ENCODE measurements around the gene PRAMEF5.
A peak's percentile ranks its signal among the peaks of the same experiment; 100 is the strongest.
"Not testable (repeated sequence)": the region's sequence is repeated elsewhere in the genome, so short reads cannot be mapped to it uniquely, and the experiment has no call there.

PRAMEF5 gene

GRCh38 chr1:13253898-13254297, at the start of gene PRAMEF5:
Gene PRAMEF5 (plus strand): TSS chr1:13254198. CDS start chr1:13259269, 5,071 bp downstream.
- not testable (repeated sequence) for DNase-seq

GRCh38 chr1:13208712-13209111, 45.3 kb upstream of the PRAMEF5 start:
- DNase-seq: not testable (repeated sequence)

- not testable (repeated sequence) for DNase-seq
Measured at GRCh38 chr1:13216619-13217018, 37.4 kb upstream of the PRAMEF5 start.

DNA sequence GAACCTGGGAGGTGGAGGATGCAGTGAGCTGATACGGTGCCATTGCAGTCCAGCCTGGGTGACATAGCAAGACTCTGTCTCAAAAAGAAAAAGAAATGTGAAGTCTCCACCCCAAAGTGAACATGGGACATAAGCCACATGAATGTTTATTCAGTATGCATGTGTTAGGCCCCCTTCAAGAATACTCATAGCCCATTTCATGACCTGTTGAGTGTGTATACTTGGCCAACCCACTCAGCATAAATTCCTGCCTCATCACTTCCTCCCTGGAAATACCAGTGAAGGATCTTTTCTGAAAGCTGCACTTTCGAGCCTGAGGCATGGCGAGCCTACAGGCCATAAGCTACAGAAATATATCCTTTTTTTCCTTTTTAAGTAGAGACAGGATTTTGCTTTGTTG, 34.8 kb upstream of the PRAMEF5 start:
- DNase-seq: not testable (repeated sequence)

DNA sequence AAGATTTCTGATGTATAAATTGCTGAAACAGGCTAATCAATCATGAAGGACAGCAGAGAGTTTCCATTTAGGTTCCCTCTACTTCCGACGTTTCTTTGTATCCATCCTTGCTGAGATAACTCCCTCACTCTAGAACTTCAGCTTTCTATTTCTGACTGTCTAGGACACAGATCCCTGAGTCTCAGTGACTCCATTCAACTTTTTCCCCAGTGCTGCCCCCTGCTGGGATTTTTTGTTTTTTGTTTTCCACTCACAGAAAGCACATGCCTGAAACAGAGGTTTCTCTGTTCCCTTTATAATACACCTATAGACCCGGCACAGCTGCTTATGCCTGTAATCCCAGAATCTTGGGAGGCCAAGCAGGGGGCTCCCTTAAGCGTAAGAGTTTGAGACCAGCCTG, 31.2 kb upstream of the PRAMEF5 start:
- DNase-seq: not testable (repeated sequence)

DNA sequence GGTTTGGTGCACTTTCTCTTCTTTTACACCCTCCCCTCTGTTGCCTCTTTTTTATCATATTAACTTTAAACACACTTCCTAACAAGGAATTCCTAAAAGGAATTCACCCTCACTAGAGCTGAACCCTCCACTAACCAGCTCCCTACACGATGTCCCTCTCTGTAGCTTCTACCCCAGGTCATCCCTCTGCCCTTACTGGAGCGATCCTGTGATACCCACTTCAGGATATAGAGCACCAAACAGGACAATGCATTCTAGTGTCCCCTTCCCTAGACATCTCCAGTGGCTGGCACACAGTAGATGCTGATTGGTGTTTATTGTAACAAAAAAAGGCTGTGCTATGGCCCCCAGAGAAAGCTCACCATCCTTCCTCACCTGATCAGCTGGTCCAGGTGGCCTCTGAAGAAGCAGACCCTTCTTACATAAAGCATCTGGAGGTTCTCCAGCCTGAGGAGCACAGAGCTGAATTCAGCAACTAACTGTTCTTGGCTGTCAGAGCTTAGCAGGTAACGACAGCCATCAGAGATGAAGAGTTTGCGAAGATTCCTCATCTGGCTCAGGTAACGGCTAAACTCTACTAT, 29.4 kb upstream of the PRAMEF5 start:
- no peak for DNase-seq

GRCh38 chr1:13225675-13226204, 28.3 kb upstream of the PRAMEF5 start, which contains the start of gene PRAMEF18:
Gene PRAMEF18 (minus strand): TSS chr1:13226154. CDS start chr1:13226106, 48 bp downstream.
- not testable (repeated sequence) for DNase-seq

DNA sequence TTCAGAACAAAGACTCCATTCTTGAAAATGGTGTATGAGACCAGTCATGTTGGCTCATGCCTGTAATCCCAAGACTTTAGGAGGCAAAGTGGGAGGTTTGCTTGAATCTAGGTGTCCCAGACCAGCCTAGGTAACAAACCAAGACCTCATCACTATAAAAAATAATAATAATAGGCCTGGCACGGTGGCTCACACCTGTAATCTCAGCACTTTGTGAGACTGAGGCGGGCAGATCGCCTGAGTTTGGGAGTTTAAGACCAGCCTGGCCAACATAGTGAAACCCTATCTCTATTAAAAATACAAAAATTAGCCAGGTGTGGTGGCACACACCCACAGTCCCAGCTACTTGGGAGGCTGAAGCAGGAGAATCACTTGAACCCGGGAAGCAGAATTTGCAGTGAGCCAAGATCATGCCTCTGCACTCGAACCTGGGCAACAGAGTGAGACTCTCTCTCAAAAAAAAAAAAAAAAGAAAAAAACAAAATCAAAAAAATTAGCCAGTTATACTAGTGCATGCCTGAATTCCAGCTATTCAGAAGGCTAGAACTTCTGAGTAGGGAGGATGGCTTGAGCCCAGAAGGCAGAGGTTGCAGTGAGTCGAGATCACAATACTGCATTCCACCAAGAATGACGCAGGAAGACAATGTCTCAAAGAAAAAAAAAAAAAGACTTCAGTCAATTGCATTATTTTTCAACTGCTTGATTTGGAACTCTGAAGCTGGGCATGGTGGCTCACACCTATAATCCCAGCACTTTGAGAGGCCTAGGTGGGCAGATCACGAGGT, 26.5 kb upstream of the PRAMEF5 start:
- not testable (repeated sequence) for DNase-seq

DNA sequence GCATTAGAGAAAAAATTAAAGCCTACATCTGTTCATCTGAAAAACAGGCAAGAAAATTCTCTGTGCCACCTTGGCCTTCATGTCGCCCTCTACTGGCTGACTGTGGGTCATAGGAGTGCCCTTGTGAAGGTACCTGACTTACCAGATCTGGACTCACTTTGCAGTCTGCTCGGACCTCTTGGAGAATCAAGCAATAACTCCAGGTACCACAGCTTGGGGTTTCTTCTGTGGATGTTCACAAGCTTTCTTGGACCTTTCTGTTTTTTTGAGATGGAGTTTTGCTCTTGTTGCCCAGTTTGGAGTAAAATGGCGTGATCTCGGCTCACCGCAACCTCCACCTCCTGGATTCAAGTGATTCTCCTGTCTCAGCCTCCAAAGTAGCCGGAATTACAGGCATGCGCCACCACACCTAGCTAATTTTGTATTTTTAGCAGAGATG, 25.6 kb upstream of the PRAMEF5 start:
- peak; percentile 36 for DNase-seq

DNA sequence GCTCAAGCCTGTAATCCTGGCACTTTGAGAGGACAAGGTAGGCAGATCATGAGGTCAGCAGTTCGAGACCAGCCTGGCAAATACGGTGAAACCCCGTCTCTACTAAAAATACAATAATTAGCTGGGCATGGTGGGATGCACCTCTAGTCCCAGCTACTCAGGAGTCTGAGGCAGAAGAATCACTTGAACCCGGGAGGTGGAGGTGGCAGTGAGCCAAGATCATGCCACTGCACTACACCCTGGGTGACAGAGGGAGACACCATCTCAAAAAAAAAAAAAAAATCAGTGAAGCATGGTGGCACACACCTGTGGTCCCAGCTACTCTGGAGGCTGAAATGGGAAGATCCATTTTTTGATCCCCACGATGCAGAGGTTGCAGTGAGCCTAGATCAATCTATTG, 23.9 kb upstream of the PRAMEF5 start:
- not testable (repeated sequence) for DNase-seq

DNA sequence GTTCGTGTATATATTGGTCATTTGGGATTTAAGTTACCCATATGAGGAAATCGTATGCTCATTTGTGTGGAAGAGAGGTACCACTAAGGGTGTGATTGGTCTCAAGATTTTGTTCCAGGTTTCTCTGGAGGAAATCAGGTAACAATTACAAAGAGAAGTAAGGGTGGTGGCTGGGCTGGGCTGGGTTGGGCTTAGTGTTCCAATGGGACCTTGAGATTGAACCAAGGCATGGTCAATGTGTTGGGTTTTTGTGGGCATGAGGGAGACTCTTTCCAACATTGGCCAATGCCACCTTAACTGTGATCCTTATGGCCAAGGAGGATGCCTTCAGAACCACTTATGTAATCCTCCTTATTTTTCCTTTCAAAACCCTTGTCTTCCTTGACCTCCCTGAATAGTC, 23.4 kb upstream of the PRAMEF5 start:
- DNase-seq: not testable (repeated sequence)

DNA sequence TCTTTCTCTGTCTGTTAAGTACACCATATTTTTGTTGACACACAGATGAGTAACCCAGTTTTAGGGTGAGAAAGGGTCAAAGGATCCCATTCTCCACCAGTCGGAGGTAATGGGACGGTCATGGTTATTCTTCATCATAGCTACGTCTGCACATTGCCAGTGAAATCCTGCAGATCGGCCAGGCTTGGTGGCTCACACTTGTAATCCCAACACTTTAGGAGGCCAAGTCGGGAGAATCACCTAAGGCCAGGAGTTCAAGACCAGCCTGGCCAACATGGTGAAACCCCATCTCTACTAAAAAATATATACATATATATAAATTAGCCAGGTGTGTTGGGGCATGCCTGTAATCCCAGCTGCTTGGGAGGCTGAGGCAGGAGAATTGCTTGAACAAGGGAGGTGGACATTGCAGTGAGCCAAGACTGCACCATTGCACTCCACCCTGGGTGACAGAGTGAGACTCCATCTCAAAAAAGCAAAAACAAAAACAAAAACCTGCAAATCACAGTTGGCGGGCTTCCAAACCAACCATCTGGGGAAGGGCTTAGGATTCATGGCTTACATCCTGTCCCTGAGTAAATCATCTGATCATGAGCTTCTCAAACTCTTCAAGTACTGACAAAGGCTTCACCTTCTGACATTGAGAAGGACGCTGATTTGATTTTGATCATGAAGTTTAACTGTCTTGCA, 22.8 kb upstream of the PRAMEF5 start:
- not testable (repeated sequence) for DNase-seq

DNA sequence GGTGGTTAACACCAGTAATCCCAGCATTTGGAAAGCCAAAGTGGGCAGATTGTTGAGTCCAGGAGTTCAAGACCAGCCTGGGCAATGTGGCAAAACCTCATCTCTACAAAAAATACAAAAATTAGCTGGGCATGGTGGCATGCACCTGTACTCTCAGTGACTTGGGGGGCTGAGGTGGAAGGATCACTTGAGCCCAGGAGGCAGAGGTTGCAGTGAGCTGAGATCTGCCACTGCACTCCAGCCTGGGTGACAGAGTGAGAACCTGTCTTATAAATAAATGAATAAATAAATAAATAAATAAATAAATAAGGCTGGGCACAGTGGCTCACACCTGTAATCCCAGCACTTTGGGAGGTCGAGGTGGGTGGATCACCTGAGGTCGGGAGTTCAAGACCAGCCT, 21.9 kb upstream of the PRAMEF5 start:
- DNase-seq: not testable (repeated sequence)

- not testable (repeated sequence) for DNase-seq
Measured at GRCh38 chr1:13234057-13234456, 19.9 kb upstream of the PRAMEF5 start.

GRCh38 chr1:13237572-13237971, 16.4 kb upstream of the PRAMEF5 start:
- not testable (repeated sequence) for DNase-seq

- DNase-seq: not testable (repeated sequence)
Measured at GRCh38 chr1:13239633-13240032, 14.4 kb upstream of the PRAMEF5 start.

DNA sequence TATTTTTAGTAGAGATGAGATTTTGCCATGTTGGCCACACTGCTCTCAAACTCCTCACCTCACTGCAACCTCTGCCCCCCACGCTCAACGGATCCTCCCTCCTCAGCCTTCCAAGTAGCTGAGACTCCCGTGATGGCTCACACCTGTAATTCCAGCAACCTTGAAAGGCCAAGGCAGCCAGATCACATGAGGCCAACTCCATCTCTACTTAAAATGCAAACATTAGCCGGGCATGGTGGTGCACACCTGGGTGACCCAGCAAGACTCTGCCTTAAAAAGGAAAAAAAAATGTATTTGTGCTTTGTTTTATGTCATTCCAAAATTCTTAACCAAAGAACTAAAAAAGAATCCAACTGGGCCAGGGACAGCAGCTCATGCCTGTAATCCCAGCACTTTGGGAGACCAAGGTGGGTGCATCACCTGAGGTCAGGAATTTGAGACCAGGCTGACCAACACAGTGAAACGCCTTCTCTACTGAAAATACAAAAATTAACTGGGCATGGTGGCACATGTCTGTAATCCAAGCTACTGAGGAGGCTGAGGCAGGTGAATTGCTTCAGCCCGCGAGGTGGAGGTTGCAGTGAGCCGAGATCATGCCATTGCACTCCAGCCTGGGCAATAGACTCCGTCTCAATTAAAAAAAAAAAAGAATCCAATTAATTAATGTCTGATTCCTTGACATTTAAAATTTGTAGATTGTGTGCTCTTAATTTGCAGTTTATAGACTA, 10.3 kb upstream of the PRAMEF5 start:
- not testable (repeated sequence) for DNase-seq

DNA sequence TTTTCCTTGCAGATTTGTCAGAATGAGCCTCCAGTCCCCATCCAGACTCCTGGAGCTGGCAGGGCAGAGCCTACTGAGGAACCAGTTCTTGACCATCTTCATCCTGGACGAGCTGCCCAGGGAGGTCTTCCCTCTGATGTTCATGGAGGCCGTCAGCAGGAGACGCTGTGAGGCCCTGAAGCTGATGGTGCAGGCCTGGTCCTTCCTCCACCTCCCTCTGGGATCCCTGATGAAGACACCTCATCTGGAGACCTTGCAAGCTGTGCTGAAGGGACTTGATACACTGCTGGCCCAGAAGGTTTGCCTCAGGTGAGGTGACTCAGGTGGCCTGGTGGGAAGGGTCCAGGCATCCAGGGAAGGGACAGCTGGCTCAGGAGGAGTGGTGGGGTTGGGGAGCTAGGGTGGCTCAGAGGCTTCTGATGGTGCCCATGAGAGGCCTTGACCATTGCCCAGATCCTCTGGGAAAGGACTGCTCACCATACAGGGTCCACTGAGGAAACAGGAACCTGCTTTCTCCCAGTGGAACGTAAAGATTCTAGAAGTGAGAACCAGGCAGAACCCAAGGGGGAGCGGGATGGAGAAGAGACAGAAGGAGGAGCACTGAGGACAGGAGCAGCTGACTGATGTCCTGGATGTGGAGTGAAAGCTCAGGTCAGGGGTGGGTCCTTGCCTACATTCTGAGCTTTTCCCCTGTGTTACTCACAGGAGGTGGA, 8.0 kb upstream of the PRAMEF5 start:
- DNase-seq: not testable (repeated sequence)

GRCh38 chr1:13246554-13246871, 7.5 kb upstream of the PRAMEF5 start:
- DNase-seq: not testable (repeated sequence)

DNA sequence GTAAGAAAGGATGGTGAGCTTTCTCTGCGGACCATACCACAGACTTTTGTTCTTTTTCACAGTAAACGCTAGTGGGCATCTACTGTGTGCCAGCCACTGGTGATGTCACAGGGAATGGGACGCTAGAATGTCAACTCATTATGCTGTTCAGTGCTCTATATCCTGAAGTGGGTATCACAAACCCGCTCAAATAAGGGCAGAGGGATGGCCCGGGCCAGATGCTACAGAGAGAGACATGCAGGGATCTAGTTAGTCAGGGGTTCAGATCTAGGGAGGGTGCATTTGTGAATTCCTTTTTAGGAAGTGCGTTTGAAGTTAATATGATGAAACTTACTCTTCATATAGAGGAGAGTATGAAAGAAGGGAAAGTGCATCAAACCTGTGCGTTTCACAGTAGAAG, 6.9 kb upstream of the PRAMEF5 start:
- not testable (repeated sequence) for DNase-seq

GRCh38 chr1:13265124-13265523, 11.1 kb downstream of the PRAMEF5 start:
- DNase-seq: not testable (repeated sequence)

GRCh38 chr1:13277016-13277415, 23.0 kb downstream of the PRAMEF5 start:
- not testable (repeated sequence) for DNase-seq

Measured in NCI-H69 (cell line).